ENCODE results near the gene AKAP8. TPM values are rescaled to one million over a fixed set of nuclear protein-coding genes. Genes with fewer than 3 reads are reported as not detected.

AKAP8 gene
- total and polyA plus RNA-seq, 9 of the 15 experiments (the other 6 are each of a cell fraction or from before 2014, with no cell fraction given), result 3.4 to 56.5 (median 15.0) TPM

- TF ChIP-seq REST (IDR thresholded peaks at IDR 0.05; ENCODE audit: borderline replicate concordance), result peak; percentile 71
- TF ChIP-seq REST (CRISPR knock-in tag; IDR thresholded peaks at IDR 0.05; ENCODE audit: low read depth), result no peak
- TF ChIP-seq HNRNPK (IDR thresholded peaks at IDR 0.05; ENCODE audit: low read depth, low read length, poor library complexity, severe bottlenecking), result no peak
- TF ChIP-seq ZNF212 (CRISPR knock-in tag; IDR thresholded peaks at IDR 0.05), result no peak
- TF ChIP-seq, protein P1, sequence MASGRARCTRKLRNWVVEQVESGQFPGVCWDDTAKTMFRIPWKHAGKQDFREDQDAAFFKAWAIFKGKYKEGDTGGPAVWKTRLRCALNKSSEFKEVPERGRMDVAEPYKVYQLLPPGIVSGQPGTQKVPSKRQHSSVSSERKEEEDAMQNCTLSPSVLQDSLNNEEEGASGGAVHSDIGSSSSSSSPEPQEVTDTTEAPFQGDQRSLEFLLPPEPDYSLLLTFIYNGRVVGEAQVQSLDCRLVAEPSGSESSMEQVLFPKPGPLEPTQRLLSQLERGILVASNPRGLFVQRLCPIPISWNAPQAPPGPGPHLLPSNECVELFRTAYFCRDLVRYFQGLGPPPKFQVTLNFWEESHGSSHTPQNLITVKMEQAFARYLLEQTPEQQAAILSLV (tag; IDR thresholded peaks at IDR 0.05), result no peak
- TF ChIP-seq CREM (IDR thresholded peaks at IDR 0.05; ENCODE audit: low read depth), result no peak
Observed at GRCh38 chr19:15426485-15427349, 47.1 kb upstream of the AKAP8 start (continued).
